ENCODE data around the gene RNF128. TPM values are rescaled to one million over a fixed set of nuclear protein-coding genes. Genes with fewer than 3 reads are reported as not detected.
A peak's percentile ranks its signal among the peaks of the same experiment; 100 is the strongest.
"Not testable (repeated sequence)": the region's sequence is repeated elsewhere in the genome, so short reads cannot be mapped to it uniquely, and the experiment has no call there.

RNF128 gene
- total RNA-seq, 1 donor from 2014 or later: 0.36 TPM

DNA sequence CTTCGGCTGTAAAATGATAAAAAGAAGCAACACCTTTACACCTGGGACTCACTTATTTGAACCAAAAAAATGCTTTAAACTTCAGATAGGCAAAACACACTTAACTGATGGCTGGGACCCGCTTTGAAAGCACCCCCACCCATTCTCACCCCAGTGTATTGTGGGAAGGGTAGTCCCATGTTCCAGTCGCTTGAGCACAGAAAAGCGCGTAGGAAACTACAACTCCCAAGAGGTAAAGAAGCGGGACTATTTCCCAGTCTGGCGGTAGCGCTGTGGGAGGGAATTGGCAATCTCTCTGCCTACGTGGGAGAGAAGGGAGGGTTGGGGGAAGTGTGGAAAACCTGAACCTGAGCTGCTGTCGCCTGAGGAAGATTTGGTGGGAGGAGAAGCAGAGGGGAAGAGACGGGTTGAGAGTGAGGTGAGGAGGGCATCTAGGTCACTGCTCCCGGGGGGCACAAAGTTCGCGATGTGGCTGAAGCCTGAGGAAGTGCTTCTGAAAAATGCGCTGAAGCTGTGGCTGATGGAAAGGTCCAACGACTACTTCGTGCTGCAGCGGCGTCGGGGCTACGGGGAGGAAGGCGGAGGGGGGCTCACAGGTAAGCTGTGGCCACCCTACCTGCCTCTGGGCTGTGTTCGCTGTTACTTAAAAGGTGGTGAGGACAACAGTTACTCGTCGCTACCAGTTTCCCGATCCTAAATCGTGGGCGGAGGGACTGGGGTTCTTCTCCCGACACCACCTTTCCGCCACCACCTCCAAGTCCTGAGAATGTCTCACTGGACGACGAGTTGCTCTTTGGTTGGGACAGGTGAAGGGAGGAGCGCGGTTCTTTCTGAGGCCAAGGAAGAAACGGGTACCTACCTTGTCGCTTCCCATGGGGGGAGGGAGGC, 76.1 kb downstream of the RNF128 start, which contains the start of gene TBC1D8B:
TSS of gene TBC1D8B (plus strand) at position 286 of the 888 bp plus-strand sequence. CDS start at position 467, 181 bp downstream.
- Histone ChIP-seq H3K9me3 (replicated peaks) (no peaks in the 10 kb centered on the region), H3K36me3 (no peaks in the 10 kb centered on the region), H3K27me3 (ENCODE audit: low read depth) (no peaks in the 10 kb centered on the region), H3K4me3 (peak within 1 kb of the TSS; percentile 78), H3K27ac (replicated peaks) (peak within 1 kb of the TSS; percentile 42), H3K4me1 (no peaks in the 10 kb centered on the region)
- no peak for TF ChIP-seq CTCF (IDR thresholded peaks at IDR 0.05; ENCODE audit: borderline replicate concordance)
- intact Hi-C loops (cut with micrococcal nuclease): no loop called here
- DNase-seq: peak; percentile 56

GRCh38 chrX:106811131-106811910, 84.8 kb downstream of the RNF128 start:
- TF ChIP-seq CTCF (IDR thresholded peaks at IDR 0.05; ENCODE audit: borderline replicate concordance): no peak
- no peaks in the 10 kb centered on the region for H3K4me1 ChIP-seq
- no peak overlapping the region for H3K4me3 ChIP-seq
- H3K9me3 ChIP-seq (replicated peaks): no peaks in the 10 kb centered on the region
- intact Hi-C loops (cut with micrococcal nuclease): no loop called here
- H3K27ac ChIP-seq (replicated peaks): no peak overlapping the region
- no peak for DNase-seq
- no peaks in the 10 kb centered on the region for H3K27me3 ChIP-seq (ENCODE audit: low read depth)
- no peaks in the 10 kb centered on the region for H3K36me3 ChIP-seq

GRCh38 chrX:106812930-106813329, 86.4 kb downstream of the RNF128 start:
- H3K4me3 ChIP-seq; intact Hi-C loops (cut with micrococcal nuclease); H3K27ac ChIP-seq (replicated peaks); H3K27me3 ChIP-seq (ENCODE audit: low read depth); DNase-seq; H3K9me3 ChIP-seq (replicated peaks); H3K36me3 ChIP-seq; H3K4me1 ChIP-seq: not testable (repeated sequence)

DNA sequence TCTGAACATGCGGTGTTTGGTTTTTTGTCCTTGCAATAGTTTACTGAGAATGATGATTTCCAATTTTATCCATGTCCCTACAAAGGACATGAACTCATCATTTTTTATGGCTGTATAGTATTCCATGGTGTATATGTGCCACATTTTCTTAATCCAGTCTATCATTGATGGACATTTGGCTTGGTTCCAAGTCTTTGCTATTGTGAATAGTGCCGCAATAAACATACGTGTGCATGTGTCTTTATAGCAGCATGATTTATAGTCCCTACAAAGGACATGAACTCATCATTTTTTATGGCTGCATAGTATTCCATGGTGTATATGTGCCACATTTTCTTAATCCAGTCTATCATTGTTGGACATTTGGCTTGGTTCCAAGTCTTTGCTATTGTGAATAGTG, 87.6 kb downstream of the RNF128 start:
- DNase-seq; H3K4me1 ChIP-seq; H3K27ac ChIP-seq (replicated peaks); H3K36me3 ChIP-seq; intact Hi-C loops (cut with micrococcal nuclease); H3K27me3 ChIP-seq (ENCODE audit: low read depth); H3K9me3 ChIP-seq (replicated peaks); H3K4me3 ChIP-seq: not testable (repeated sequence)

Other genes with a start within 250 kb of the RNF128 start
- gene RADX, start 114.7 kb upstream of the RNF128 start, total RNA-seq: 2.3 TPM
- 2.0 TPM for gene TBC1D8B, start 76.0 kb downstream of the RNF128 start, total RNA-seq
- gene RIPPLY1, start 176.6 kb downstream of the RNF128 start, total RNA-seq: not detected
- not detected for gene CLDN2, start 193.7 kb downstream of the RNF128 start, total RNA-seq